Fibroblast of lung (primary cell): ENCODE measurements around the gene OR10P1. TPM values are rescaled to one million over a fixed set of nuclear protein-coding genes. Genes with fewer than 3 reads are reported as not detected.

Experiments used
- DNase-seq, 2 donors: peaks; one replicate each; pipeline versions ENCODE4 v3.0.0 to v3.0.0-alpha.2; 2010; ENCODE audit warnings: low read depth in 2 of 2
- H2AFZ ChIP-seq: 2 replicates; pipeline ENCODE4 v1.5.1; 2012; ENCODE audit warnings: low read length, control low read depth, inconsistent platforms
- H3K27ac ChIP-seq: 2 replicates; pipeline ENCODE4 v1.5.1; 2011; ENCODE audit warnings: low read length, control low read depth; ENCODE audit not compliant: insufficient read depth
- H3K27me3 ChIP-seq: 2 replicates; pipeline ENCODE4 v1.5.1; 2011; ENCODE audit warnings: mild to moderate bottlenecking, low read length; ENCODE audit not compliant: control insufficient read depth, insufficient read depth
- H3K36me3 ChIP-seq: 2 replicates; pipeline ENCODE4 v1.5.1; 2011; ENCODE audit warnings: low read length; ENCODE audit not compliant: control insufficient read depth, insufficient read depth
- H3K4me1 ChIP-seq: 2 replicates; pipeline ENCODE4 v1.5.1; 2011; ENCODE audit warnings: low read length; ENCODE audit not compliant: control insufficient read depth, insufficient read depth; ENCODE audit errors: extremely low read depth
- H3K4me2 ChIP-seq: 2 replicates; pipeline ENCODE4 v1.5.1; 2011; ENCODE audit warnings: low read length, control low read depth; ENCODE audit not compliant: insufficient read depth; ENCODE audit errors: extremely low read depth
- H3K4me3 ChIP-seq, 4 experiments: fragments of 200-600 bp in 1 of 4; sonication (generic) in 1 of 4; replicated peaks in 1 of 4; 2 replicates each; pipeline ENCODE4 v1.5.1; 2011 to 2016; ENCODE audit warnings: low read length in 4 of 4, low read depth in 3 of 4, mild to moderate bottlenecking in 3 of 4, control low read depth in 2 of 4, inconsistent platforms in 1 of 4, mixed read lengths in 1 of 4; ENCODE audit not compliant: insufficient read depth in 1 of 4; ENCODE audit errors: control extremely low read depth in 1 of 4
- H3K79me2 ChIP-seq: 2 replicates; pipeline ENCODE4 v1.5.1; 2012; ENCODE audit warnings: mild to moderate bottlenecking, low read length, inconsistent platforms; ENCODE audit not compliant: control insufficient read depth, insufficient read depth
- H3K9ac ChIP-seq: 2 replicates; pipeline ENCODE4 v1.5.1; 2011; ENCODE audit warnings: mild to moderate bottlenecking, low read length, control low read depth; ENCODE audit not compliant: insufficient read depth
- H3K9me3 ChIP-seq: 2 replicates; pipeline ENCODE4 v1.5.1; 2012; ENCODE audit warnings: low read depth, low read length; ENCODE audit not compliant: control insufficient read depth, insufficient read depth
- H4K20me1 ChIP-seq: 2 replicates; pipeline ENCODE4 v1.5.1; 2011; ENCODE audit warnings: low read length; ENCODE audit not compliant: control insufficient read depth, insufficient read depth; ENCODE audit errors: extremely low read depth
- EZH2 ChIP-seq: IDR thresholded peaks from 2 replicates; pipeline ENCODE4 v1.5.1; 2012; ENCODE audit warnings: low read length, control low read depth, mild to moderate bottlenecking; ENCODE audit errors: missing control alignments
- polyA plus RNA-seq, 2 donors: library from polyadenylated mRNA; depleted of rRNA in 1 of 2; stranded (reverse) in 1 of 2; unstranded in 1 of 2; fragments of >200 nt; gene quantifications; 2 replicates each; pipeline ENCODE4 v1.2.1, GENCODE V29; 2011 to 2012; ENCODE audit warnings: missing spikeins in 1 of 2
- total RNA-seq: library from RNA; depleted of rRNA; stranded (reverse); fragments of >200 nt; gene quantifications from 2 replicates; pipeline ENCODE4 v1.2.1, GENCODE V29; 2014
- TF ChIP-seq, protein P1 (sequence below), 2 donors: IDR thresholded peaks in 1 of 2; conservative IDR thresholded peaks in 1 of 2; 1 replicate in 1 of 2; 2 replicates in 1 of 2; pipeline ENCODE4 v1.5.1; 2011 to 2012; ENCODE audit warnings: low read length in 2 of 2, control low read depth in 1 of 2, inconsistent platforms in 1 of 2, low read depth in 1 of 2, mild to moderate bottlenecking in 1 of 2

The OR10P1 gene
- total and polyA plus RNA-seq, 2 donors (not counting 1 experiment from before 2014, with no cell fraction given) = not detected

DNA sequence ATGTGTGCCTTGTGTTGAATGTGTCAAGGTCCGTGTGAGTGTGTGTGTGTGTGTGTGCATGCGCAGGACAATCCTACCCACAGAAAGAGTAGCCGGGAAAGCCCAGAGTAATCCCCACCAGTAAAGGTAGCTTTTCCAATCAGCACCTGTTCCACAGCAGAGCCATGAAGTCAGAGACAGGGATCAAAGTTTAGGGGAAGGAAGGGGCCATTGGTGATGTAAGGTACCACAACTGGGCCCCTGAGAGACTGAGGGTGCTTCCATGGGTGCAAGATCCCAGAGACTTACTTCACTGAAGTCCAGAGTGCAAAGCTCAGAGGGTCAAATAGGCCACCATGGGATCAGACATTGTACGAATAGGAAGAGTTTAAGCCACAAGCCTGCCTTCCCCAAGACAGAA lies 20.5 kb downstream of the OR10P1 start:
- H3K79me2 ChIP-seq = no peaks in the 10 kb centered on the region
- no peaks in the 10 kb centered on the region for H3K27me3 ChIP-seq
- no peak for DNase-seq
- TF ChIP-seq EZH2 = no peak
- TF ChIP-seq, protein P1, sequence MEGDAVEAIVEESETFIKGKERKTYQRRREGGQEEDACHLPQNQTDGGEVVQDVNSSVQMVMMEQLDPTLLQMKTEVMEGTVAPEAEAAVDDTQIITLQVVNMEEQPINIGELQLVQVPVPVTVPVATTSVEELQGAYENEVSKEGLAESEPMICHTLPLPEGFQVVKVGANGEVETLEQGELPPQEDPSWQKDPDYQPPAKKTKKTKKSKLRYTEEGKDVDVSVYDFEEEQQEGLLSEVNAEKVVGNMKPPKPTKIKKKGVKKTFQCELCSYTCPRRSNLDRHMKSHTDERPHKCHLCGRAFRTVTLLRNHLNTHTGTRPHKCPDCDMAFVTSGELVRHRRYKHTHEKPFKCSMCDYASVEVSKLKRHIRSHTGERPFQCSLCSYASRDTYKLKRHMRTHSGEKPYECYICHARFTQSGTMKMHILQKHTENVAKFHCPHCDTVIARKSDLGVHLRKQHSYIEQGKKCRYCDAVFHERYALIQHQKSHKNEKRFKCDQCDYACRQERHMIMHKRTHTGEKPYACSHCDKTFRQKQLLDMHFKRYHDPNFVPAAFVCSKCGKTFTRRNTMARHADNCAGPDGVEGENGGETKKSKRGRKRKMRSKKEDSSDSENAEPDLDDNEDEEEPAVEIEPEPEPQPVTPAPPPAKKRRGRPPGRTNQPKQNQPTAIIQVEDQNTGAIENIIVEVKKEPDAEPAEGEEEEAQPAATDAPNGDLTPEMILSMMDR (conservative IDR thresholded peaks at IDR 0.05 in 1 of 2, IDR thresholded peaks at IDR 0.05 in 1 of 2; ENCODE audit: low read depth in 1 of 2, low read length in 2 of 2) = no peak
- no peaks in the 10 kb centered on the region for H3K36me3 ChIP-seq
- H3K4me3 ChIP-seq = no peak overlapping the region
- H3K9ac ChIP-seq = no peak overlapping the region
- no peak overlapping the region for H2AFZ ChIP-seq
- no peak overlapping the region for H3K4me2 ChIP-seq
- no peaks in the 10 kb centered on the region for H3K4me1 ChIP-seq
- H3K27ac ChIP-seq = no peak overlapping the region
- no peaks in the 10 kb centered on the region for H3K9me3 ChIP-seq
- no peaks in the 10 kb centered on the region for H4K20me1 ChIP-seq

DNA sequence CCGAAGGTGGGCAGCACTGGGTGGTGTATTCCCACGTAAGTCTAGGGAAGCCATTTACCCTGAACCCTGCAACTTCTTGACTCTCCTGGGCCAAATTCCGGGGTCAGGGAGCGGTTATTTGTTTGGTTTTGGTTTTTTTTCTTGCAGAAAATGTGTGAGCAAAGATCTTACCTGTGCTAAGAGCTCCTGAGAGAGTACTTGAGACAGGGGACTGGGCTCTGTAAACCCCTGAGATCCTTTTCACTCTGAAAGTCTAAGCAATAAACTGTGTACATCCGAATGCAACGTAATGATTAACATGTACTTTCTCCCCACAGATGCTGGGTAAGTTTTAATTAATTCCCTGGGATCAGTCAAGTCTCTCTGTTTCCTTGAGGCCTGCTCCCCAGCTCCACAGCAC lies 21.5 kb downstream of the OR10P1 start:
- H3K4me1 ChIP-seq = no peaks in the 10 kb centered on the region
- no peaks in the 10 kb centered on the region for H3K36me3 ChIP-seq
- no peak overlapping the region for H2AFZ ChIP-seq
- no peak overlapping the region for H3K27ac ChIP-seq
- TF ChIP-seq, protein P1 (conservative IDR thresholded peaks at IDR 0.05 in 1 of 2, IDR thresholded peaks at IDR 0.05 in 1 of 2; ENCODE audit: low read depth in 1 of 2, low read length in 2 of 2) = no peak
- no peak for TF ChIP-seq EZH2
- no peaks in the 10 kb centered on the region for H3K9me3 ChIP-seq
- peaks cover 4% of the 10 kb centered on the region for H3K27me3 ChIP-seq
- H3K4me2 ChIP-seq = no peak overlapping the region
- no peak for DNase-seq
- no peaks in the 10 kb centered on the region for H4K20me1 ChIP-seq
- no peak overlapping the region for H3K9ac ChIP-seq
- H3K4me3 ChIP-seq = no peak overlapping the region
- no peaks in the 10 kb centered on the region for H3K79me2 ChIP-seq

DNA sequence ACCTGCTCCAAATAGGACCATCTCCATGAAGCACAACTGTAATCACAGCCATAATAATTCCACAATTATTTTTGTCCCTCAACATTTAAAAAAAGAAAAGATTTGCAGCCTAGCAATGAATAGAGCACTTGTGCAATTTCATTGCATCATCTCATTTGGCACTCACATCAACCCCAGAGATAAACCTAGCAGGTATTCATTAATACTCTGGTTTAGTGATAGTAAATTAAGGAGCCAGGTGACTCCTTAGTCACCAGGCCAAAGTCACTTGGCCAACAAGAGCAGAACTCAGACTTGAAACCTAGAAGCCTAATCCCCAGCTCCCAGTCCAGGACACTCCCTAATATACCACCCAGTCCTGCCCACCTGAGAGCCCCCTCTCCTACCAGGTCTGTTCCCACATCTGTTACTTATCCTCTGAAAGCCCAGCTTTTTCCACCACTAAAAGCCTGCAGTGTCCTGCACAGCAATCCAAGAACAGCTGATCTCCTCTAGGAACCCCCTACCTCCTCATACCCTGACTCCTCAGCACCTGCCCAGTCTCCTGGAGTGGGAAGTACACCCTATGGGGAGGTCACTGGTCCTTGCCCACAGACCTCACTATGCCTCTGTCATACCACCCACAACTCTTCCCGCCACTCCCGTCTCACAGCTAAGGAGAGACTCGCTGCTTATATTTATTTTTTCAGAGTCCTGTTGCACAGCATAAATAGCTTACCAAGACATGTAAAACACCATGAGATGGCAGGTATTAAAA lies 22.1 kb downstream of the OR10P1 start:
- Histone ChIP-seq H3K4me1 (no peaks in the 10 kb centered on the region), H4K20me1 (no peaks in the 10 kb centered on the region), H3K4me3 (no peak overlapping the region), H3K27ac (no peak overlapping the region), H3K27me3 (peaks cover 4% of the 10 kb centered on the region), H3K36me3 (no peaks in the 10 kb centered on the region), H3K9me3 (no peaks in the 10 kb centered on the region), H3K79me2 (no peaks in the 10 kb centered on the region), H2AFZ (no peak overlapping the region), H3K9ac (no peak overlapping the region), H3K4me2 (no peak overlapping the region)
- no peak for DNase-seq
- TF ChIP-seq EZH2 = no peak
- TF ChIP-seq, protein P1 (conservative IDR thresholded peaks at IDR 0.05 in 1 of 2, IDR thresholded peaks at IDR 0.05 in 1 of 2; ENCODE audit: low read depth in 1 of 2, low read length in 2 of 2) = no peak
